Endodermal cell (in vitro differentiated cells): ENCODE measurements around the gene EGFL8. TPM values are rescaled to one million over a fixed set of nuclear protein-coding genes. Genes with fewer than 3 reads are reported as not detected.
A peak's percentile ranks its signal among the peaks of the same experiment; 100 is the strongest.

Experiments
- DNase-seq: peaks from one replicate; pipeline ENCODE4 v3.0.0-alpha.2; 2017
- H3K27ac ChIP-seq: 2 replicates; pipeline ENCODE4 v1.5.1; 2013; ENCODE audit warnings: mild to moderate bottlenecking, low read depth, low read length, moderate library complexity
- H3K27me3 ChIP-seq: 2 replicates; pipeline ENCODE4 v1.6.1; 2013; ENCODE audit warnings: mild to moderate bottlenecking, low read length, moderate library complexity; ENCODE audit not compliant: insufficient read depth, control insufficient read depth, poor library complexity, severe bottlenecking
- H3K36me3 ChIP-seq: 2 replicates; pipeline ENCODE4 v1.7.0; 2013; ENCODE audit warnings: mild to moderate bottlenecking, low read length, moderate library complexity; ENCODE audit not compliant: control insufficient read depth, insufficient read depth
- H3K4me1 ChIP-seq: one replicate; pipeline ENCODE4 v1.7.0; 2013; ENCODE audit warnings: low read length; ENCODE audit not compliant: control insufficient read depth, insufficient read depth
- H3K4me3 ChIP-seq: 2 replicates; pipeline ENCODE4 v1.5.1; 2013; ENCODE audit warnings: mild to moderate bottlenecking, low read length, moderate library complexity
- H3K9ac ChIP-seq: 2 replicates; pipeline ENCODE4 v1.6.1; 2013; ENCODE audit warnings: mild to moderate bottlenecking, low read length, moderate library complexity; ENCODE audit not compliant: poor library complexity, severe bottlenecking; ENCODE audit errors: extremely low read depth
- H3K9me3 ChIP-seq: 2 replicates; pipeline ENCODE4 v1.6.1; 2013; ENCODE audit warnings: mild to moderate bottlenecking, low read length, moderate library complexity; ENCODE audit not compliant: control insufficient read depth
- H3K27ac Mint-ChIP-seq: 2 replicates; pipeline ENCODE4 v1.8.0; 2020; ENCODE audit warnings: mixed read lengths
- H3K27me3 Mint-ChIP-seq: 2 replicates; pipeline ENCODE4 v1.8.0; 2021; ENCODE audit warnings: mild to moderate bottlenecking, mixed read lengths; ENCODE audit not compliant: insufficient read depth
- H3K36me3 Mint-ChIP-seq: 2 replicates; pipeline ENCODE4 v1.8.0; 2020; ENCODE audit warnings: low read depth, mixed read lengths
- H3K4me1 Mint-ChIP-seq: 2 replicates; pipeline ENCODE4 v1.8.0; 2020; ENCODE audit warnings: mixed read lengths
- H3K4me3 Mint-ChIP-seq: 2 replicates; pipeline ENCODE4 v1.8.0; 2020; ENCODE audit warnings: mild to moderate bottlenecking, moderate library complexity, mixed read lengths
- H3K9me3 Mint-ChIP-seq: 2 replicates; pipeline ENCODE4 v1.8.0; 2020; ENCODE audit warnings: mild to moderate bottlenecking, mixed read lengths
- WGBS, 2 experiments: methylation state at CpG; one replicate each; pipeline versions ENCODE4 v1.1.5 to v1.1.7; 2013; ENCODE audit warnings: missing lambda C conversion rate in 2 of 2, mixed read lengths in 1 of 2; ENCODE audit not compliant: insufficient coverage in 1 of 2, insufficient read length in 1 of 2; 5-methylcytosine and 5-hydroxymethylcytosine counted together
- total RNA-seq, 2 donors: library from RNA; stranded (reverse); fragmentation: NEBNext Ultra II Directional in 1 of 2; extraction: Animal tissue kit (Norgen Biotek cat#: 25700) in 1 of 2; gene quantifications; 2 replicates in 1 of 2; 3 replicates in 1 of 2; pipeline ENCODE4 v1.2.1, GENCODE V29; 2021
- TF ChIP-seq, protein P1 (sequence below): fragments of 200-600 bp; sonication (generic); conservative IDR thresholded peaks from 2 replicates; pipeline ENCODE4 v1.5.0; 2021; ENCODE audit warnings: antibody characterized with exemption, mild to moderate bottlenecking

Gene EGFL8
- total RNA-seq, 2 donors from 2014 or later, result 27.9 to 39.6 TPM

DNA sequence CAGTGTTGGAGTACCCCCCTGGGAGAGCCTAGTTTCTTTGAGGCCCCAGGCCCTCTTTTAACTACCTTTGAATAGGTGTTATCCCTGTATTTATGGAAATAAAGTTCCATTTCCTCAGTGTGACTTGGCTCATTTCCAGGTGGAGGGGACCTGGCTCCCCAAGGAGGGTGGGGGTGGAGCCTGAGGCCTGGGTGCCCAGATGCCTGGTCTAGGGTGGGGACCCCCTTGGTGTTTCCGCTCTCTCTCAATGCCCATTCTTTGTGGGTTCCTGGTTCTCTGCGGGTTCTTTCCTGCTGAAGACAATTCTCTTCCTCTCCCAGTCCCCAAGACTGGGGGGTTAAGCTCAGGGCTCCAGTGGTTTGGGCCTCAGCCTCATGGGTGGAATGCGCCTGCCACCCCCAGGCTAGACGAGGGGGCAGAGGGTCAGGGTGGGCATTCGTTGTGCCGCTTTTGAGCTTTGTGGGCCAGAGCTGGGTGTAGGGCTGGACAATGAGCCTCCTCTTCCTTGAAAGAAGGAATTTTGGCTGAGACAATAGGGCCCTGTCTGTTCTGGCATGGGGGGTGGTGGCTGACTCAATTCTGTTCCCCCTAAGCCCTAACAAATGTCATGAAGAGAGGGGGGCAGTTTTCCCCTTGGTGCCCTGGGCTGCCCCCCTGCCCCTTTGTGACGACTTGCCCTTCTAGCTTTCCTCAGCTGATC lies 686 bp upstream of the EGFL8 start:
- no peaks in the 10 kb centered on the region for H3K9me3 Mint-ChIP-seq
- H3K4me3 ChIP-seq, result no peak overlapping the region
- H3K27ac Mint-ChIP-seq, result peak overlapping the region; percentile 80
- H3K4me1 ChIP-seq, result peaks cover 17% of the 10 kb centered on the region
- no peaks in the 10 kb centered on the region for H3K27me3 Mint-ChIP-seq
- no peaks in the 10 kb centered on the region for H3K9me3 ChIP-seq
- TF ChIP-seq, protein P1, sequence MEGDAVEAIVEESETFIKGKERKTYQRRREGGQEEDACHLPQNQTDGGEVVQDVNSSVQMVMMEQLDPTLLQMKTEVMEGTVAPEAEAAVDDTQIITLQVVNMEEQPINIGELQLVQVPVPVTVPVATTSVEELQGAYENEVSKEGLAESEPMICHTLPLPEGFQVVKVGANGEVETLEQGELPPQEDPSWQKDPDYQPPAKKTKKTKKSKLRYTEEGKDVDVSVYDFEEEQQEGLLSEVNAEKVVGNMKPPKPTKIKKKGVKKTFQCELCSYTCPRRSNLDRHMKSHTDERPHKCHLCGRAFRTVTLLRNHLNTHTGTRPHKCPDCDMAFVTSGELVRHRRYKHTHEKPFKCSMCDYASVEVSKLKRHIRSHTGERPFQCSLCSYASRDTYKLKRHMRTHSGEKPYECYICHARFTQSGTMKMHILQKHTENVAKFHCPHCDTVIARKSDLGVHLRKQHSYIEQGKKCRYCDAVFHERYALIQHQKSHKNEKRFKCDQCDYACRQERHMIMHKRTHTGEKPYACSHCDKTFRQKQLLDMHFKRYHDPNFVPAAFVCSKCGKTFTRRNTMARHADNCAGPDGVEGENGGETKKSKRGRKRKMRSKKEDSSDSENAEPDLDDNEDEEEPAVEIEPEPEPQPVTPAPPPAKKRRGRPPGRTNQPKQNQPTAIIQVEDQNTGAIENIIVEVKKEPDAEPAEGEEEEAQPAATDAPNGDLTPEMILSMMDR, result no peak
- H3K9ac ChIP-seq, result no peak overlapping the region
- H3K27me3 ChIP-seq, result no peaks in the 10 kb centered on the region
- H3K27ac ChIP-seq, result peak overlapping the region; percentile 93
- no peak for DNase-seq
- H3K4me1 Mint-ChIP-seq, result peaks cover 29% of the 10 kb centered on the region
- 93 to 100% methylated on average over 1 to 7 of the region's 7 CpGs for WGBS, 2 experiments
- H3K4me3 Mint-ChIP-seq, result no peak overlapping the region
- peaks cover 52% of the 10 kb centered on the region for H3K36me3 ChIP-seq
- H3K36me3 Mint-ChIP-seq, result peaks cover 65% of the 10 kb centered on the region

DNA sequence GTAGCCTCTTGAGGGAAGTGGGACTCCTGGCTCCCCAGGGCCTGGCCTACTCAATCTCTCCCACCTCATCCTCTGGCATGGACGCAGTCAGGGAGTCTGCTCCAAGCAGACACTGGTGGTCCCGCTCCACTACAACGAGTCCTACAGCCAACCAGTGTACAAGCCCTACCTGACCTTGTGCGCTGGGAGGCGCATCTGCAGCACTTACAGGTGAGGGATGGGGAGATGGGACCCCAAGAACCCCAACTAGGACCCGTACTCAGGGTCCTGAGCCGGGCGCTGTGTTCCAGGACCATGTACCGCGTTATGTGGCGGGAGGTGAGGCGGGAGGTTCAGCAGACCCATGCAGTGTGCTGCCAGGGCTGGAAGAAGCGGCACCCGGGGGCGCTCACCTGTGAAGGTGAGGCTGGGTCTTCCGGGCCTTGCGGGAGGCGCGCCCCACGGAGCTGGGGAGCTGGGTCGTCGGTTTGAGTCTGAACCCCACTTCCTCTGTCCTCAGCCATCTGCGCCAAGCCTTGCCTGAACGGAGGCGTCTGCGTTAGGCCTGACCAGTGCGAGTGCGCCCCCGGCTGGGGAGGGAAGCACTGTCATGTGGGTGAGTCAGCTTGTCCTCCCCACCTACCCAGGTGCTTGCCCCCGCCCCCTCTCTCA lies 2.1 kb downstream of the EGFL8 start:
- no peak overlapping the region for H3K9ac ChIP-seq
- DNase-seq, result peak; percentile 91
- no peak overlapping the region for H3K4me3 Mint-ChIP-seq
- peaks cover 79% of the 10 kb centered on the region for H3K36me3 Mint-ChIP-seq
- peak overlapping the region; percentile 96 for H3K27ac Mint-ChIP-seq
- H3K4me3 ChIP-seq, result no peak overlapping the region
- H3K4me1 Mint-ChIP-seq, result peaks cover 45% of the 10 kb centered on the region
- peaks cover 26% of the 10 kb centered on the region for H3K4me1 ChIP-seq
- peak overlapping the region; percentile 50 for H3K27ac ChIP-seq
- H3K27me3 Mint-ChIP-seq, result no peaks in the 10 kb centered on the region
- H3K9me3 Mint-ChIP-seq, result no peaks in the 10 kb centered on the region
- no peaks in the 10 kb centered on the region for H3K27me3 ChIP-seq
- H3K36me3 ChIP-seq, result peaks cover 76% of the 10 kb centered on the region
- WGBS, 2 experiments, result 93 to 94% methylated on average over 14 to 30 of the region's 30 CpGs
- H3K9me3 ChIP-seq, result no peaks in the 10 kb centered on the region
- TF ChIP-seq, protein P1, result peak; percentile 53

DNA sequence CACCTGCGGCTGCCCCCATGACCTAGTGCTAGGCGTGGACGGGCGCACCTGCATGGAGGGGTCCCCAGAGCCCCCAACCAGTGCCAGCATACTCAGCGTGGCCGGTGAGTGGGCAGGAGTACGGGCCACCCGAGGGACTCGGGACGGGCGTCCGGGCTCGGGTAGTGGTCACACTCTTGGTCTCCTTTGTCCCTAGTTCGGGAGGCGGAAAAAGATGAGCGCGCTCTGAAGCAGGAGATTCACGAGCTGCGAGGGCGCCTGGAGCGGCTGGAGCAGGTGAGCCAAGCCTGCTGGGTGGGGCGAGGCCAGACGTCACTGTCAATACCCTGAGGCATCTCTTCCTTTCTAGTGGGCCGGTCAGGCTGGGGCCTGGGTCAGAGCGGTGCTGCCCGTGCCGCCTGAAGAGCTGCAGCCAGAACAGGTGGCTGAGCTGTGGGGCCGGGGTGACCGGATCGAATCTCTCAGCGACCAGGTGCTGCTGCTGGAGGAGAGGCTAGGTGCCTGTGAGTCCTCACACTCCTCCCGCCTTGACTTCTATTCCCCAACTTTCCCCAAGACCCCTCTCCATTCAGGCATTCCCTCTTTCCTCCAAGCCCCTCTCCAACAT lies 2.9 kb downstream of the EGFL8 start:
- DNase-seq, result no peak
- peak overlapping the region; percentile 50 for H3K27ac ChIP-seq
- peaks cover 77% of the 10 kb centered on the region for H3K36me3 Mint-ChIP-seq
- no peaks in the 10 kb centered on the region for H3K9me3 Mint-ChIP-seq
- no peaks in the 10 kb centered on the region for H3K9me3 ChIP-seq
- peaks cover 45% of the 10 kb centered on the region for H3K4me1 Mint-ChIP-seq
- H3K4me3 Mint-ChIP-seq, result peak overlapping the region; percentile 40
- peak overlapping the region; percentile 96 for H3K27ac Mint-ChIP-seq
- H3K9ac ChIP-seq, result no peak overlapping the region
- peaks cover 75% of the 10 kb centered on the region for H3K36me3 ChIP-seq
- TF ChIP-seq, protein P1, result no peak
- 94 to 96% methylated on average over 29 to 32 of the region's 32 CpGs for WGBS, 2 experiments
- no peak overlapping the region for H3K4me3 ChIP-seq
- H3K4me1 ChIP-seq, result peaks cover 26% of the 10 kb centered on the region
- H3K27me3 Mint-ChIP-seq, result no peaks in the 10 kb centered on the region
- no peaks in the 10 kb centered on the region for H3K27me3 ChIP-seq
